NCI-H748 (cell line): Measurements from ENCODE around the gene LARP7.
A peak's percentile ranks its signal among the peaks of the same experiment; 100 is the strongest.
"Not testable (repeated sequence)": the region's sequence is repeated elsewhere in the genome, so short reads cannot be mapped to it uniquely, and the experiment has no call there.

Experiments used
- DNase-seq: peaks from one replicate; lab custom pipeline; 2025; ENCODE audit not compliant: unreplicated experiment; lab: John Stamatoyannopoulos, UW

Gene LARP7

GRCh38 chr4:112649055-112649408 lies 12.1 kb downstream of the LARP7 start:
- no peak for DNase-seq

DNA sequence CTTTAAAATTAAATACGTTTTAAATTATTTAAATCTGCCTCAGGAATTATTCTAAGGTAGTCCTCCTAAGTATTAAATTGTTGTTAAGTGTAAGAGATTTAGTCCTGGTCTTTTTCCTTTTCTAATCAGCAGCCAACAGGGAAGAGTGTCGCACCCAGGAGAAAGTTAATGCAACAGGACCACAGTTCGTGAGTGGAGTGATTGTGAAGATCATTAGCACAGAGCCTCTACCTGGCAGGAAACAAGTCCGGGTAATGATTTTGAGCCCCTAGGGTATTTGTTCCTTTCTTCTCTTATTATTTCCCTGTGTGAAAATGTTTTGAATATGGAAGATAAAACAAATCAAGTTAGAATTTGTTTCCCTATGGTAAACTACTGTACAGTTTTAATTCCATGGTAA lies 13.4 kb downstream of the LARP7 start:
- DNase-seq, result no peak

GRCh38 chr4:112651641-112652040 lies 14.7 kb downstream of the LARP7 start:
- DNase-seq, result no peak

GRCh38 chr4:112652216-112652615 lies 15.3 kb downstream of the LARP7 start:
- no peak for DNase-seq

DNA sequence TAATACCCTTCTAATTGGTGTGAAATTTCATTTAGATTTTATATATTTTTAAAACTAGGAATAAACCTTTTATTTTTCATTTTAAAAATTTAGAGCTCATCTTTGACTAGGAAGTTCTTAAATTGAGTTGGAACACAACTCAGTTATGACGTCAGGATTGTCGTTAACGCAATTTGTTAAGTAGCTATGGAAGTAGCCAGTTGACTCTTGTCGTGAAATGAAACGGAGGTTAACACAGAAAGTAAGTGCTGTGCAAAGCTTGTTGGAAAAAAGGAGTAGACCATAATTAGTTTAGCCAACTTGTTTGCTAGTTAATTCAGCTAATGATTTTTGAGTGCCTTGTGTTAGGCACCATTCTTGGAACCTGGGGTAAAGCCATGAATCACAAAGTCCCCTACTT lies 18.3 kb downstream of the LARP7 start:
- DNase-seq, result no peak

GRCh38 chr4:112656115-112656514 lies 19.2 kb downstream of the LARP7 start:
- DNase-seq, result not testable (repeated sequence)

DNA sequence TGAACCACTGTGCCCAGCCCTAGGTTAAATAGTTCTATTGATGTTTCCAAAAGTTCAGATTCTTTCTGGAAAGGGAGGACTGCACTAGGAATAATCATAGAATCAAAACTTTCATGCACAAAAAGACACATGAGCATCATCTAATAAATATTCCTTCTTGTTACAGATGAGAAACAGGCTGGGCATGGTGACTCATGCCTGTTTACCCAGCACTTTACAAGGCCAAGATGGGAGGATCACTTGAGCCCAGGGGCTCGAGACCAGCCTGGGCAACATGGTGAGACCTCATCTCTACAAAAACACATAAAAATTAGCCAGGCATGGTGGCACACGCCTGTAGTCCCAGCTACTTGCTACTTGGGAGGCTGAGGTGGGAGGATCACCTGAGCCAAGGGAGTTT lies 27.7 kb downstream of the LARP7 start:
- no peak for DNase-seq

GRCh38 chr4:112668131-112668530 lies 31.2 kb downstream of the LARP7 start:
- no peak for DNase-seq

DNA sequence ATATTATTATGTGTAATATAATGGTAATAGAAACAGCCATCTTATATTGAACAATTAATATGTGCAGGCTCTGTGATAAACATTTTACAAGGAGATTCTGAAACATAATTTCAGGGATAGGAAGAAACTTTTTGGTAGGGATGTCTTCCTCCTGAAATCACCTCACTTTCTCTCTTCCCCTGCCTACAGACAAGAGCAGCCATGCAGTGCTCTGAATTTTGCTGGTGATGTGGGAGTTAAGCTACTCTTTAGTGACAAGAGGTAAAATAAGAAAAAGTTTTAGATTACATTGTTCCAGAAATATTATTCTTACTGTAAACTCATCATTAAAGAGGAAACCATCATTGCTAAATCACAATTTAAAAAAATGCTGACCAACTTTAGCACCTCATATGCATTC lies 36.1 kb downstream of the LARP7 start:
- DNase-seq, result no peak

DNA sequence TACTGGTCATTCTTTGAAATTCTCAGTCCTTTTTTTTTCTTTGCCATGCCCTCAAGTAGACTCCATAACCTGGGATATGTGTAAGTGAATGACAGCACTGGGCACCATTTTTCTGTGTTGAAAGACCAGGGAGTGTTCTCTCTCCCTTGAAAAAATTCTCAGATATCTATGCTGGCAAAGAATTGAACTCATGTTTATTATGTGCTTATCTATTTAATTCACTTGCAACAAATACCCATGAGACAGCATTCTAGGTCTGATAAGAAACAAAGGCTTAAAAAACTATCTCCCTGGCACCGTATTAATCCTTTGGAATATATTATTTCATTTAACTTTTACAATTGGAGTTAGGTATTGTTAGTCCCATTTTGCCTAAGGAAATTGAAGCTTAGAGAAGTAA lies 36.7 kb downstream of the LARP7 start:
- DNase-seq, result no peak

- DNase-seq, result no peak
Observed at GRCh38 chr4:112674376-112674775, 37.4 kb downstream of the LARP7 start.

DNA sequence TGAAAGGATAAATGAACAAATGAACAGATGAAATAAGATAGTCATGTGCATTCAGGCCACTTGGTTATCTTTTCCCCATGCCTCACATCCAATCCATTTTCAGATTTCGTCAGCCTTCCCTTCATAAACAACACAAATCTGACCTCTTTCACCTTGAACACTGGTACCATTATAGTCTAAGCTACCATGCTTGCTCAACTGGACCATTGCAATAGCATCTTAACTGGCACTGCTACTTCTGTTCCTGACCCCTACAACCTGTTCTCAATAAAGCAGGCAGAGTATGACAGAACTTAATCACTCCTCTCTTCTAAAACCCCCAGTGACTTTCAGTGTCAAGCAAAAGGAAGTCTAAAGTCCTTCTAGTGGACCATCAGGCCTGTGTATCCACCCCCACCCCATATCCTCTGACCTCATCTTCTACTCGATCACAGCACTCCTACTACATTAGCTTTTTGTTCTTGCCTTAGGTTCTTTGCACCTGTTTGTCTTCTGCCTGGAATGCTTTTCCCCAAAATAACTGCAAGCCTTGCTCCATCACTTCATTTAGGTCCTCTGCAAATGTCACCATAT lies 40.7 kb downstream of the LARP7 start:
- no peak for DNase-seq

DNA sequence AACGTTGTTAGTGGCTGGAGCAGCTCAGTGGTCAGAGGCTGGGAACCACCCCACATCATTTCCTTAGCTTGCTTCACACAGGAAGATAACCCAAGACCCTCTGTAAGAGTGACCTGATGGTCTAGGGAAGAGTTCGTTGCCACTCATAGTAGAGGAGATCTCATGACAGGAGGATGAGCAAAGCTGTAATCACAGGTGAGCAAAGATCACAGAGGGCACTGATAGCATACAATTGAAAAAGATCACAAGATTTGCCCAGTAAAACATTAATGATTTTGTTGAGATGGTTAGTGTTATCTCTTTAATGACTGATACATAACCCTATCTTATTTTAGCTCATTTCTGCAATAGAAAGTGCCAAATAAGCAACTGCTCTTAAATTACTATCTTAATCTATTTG lies 44.1 kb downstream of the LARP7 start:
- no peak for DNase-seq

- no peak for DNase-seq
Observed at GRCh38 chr4:112693507-112693906, 56.6 kb downstream of the LARP7 start.

- no peak for DNase-seq
Observed at GRCh38 chr4:112700679-112701078, 63.7 kb downstream of the LARP7 start.

- no peak for DNase-seq
Observed at GRCh38 chr4:112702892-112703291, 65.9 kb downstream of the LARP7 start.

DNA sequence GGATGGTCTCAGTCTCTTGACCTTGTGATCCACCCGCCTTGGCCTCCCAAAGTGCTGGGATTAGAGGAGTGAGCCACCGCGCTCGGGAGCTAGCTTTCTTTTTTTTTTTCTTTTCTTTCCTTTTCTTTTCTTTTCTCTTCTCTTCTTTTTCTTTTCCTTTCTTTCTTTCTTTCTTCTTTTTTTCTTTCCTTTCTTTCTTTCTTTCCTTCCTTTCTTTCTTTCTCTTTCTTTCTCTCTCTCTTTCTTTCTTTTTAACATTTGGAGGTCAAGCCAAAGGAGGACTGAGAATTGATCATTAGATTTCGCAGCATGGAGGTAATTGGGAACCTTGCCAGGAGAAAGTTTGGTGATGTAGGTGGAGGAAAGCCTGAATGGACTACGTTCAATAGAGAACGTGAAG lies 67.4 kb downstream of the LARP7 start:
- no peak for DNase-seq

- DNase-seq, result peak; percentile 46
Observed at GRCh38 chr4:112704991-112705845, 68.3 kb downstream of the LARP7 start.

DNA sequence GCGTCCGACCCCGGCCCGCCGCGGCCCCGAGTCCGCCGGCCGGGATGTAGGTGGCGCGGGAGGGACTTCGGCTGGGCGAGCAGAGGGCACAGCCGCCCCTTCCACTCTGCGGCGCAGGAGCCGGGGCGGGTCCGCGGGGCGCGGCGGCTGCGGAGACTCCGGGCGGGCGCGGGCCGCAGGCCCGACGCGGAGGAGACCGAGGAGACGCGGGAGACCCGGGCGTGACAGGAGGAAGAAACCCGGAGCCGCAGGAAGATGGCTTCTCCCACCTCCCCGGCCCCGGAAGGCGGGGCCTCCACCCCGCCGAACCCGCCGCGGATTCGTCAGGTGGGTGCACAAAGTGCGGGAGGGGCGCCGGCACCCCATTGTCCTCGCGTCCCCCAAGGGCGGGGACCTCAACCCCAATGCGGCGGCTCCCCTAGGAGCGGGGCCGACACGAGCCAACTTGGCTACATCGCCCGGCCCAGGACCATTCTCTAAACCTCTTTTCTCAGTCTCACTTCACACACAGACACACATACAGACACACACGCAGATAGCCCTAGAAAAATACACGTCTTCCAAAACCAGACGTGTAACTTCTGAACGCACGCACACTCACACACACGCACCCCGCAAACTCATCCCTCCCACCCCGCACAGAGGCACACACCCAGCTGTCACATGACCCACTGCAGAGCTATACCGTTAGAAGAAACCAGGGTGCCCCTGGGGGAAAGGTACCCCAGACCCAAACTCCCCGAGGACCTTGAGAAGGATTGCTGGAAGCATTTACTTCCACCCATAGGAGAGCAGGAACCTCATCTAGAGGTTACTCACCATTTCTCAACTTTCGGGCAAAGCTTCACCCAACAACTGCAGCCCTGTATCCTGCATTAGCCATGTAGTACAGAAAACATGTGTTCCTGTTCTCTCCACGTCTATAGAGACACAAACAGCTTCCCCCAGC lies 69.2 kb downstream of the LARP7 start:
- peak; percentile 49 for DNase-seq

DNA sequence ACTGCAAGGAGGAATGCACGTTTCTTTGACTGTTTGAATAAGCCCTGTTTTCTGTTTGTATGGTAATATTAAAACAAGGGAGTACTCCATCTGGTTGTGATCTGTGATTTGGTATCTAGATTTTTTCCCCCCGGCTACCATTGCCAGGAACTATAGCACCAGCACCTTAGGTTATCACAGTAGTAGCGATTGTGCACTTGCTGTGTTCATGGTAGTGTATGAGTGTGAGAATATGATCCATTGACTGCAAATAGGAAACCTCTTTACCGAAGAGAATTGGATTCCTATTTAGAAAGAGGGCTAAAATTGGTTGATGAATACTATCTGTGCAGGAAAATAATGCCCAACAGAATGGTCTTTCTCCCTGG lies 69.9 kb downstream of the LARP7 start:
- DNase-seq, result peak; percentile 49
